Fibroblast of skin of left quadriceps (primary cell): ENCODE results near the gene SUGCT.
A peak's percentile ranks its signal among the peaks of the same experiment; 100 is the strongest.

Experiments
- DNase-seq, 2 experiments: peaks; one replicate each; pipeline ENCODE4 v3.0.0-alpha.2; 2013; ENCODE audit warnings: low read depth in 2 of 2

SUGCT gene

GRCh38 chr7:40519009-40519408, 384.2 kb downstream of the SUGCT start:
- DNase-seq, result no peak

DNA sequence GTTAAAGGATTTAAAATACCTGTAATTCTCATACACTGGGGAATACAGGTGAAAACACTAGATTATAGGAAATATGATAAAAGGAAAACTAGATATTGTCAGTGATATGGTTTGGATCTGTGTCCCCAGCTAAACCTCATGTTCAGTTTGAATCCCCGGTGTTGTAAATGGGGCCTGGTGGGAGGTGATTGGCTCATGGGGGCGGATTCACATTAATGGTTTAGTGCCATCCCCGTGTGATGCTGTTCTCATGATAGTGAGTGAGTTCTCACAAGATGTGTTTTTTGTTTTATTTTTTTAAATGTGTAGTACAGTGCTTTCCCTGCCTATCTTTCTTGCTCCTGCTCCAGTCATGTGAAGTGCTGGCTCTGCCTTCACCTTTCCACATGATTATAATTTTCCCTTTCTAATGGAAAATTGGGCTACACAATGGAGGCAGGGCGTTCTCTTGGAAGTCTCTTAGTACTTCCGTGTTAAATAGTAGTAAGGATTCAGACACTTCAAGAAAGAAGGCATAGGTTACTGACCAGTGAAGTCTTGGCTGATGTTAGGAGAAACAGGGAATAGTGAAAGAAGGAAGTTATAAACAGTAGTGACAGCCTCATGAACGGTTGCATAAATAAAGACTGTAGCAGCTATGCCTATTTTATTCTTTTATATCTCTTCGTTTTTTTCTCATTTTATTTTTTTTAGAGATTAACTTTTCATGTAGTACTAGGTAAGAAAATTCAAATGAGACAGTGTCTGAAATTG, 386.4 kb downstream of the SUGCT start:
- DNase-seq, result no peak

DNA sequence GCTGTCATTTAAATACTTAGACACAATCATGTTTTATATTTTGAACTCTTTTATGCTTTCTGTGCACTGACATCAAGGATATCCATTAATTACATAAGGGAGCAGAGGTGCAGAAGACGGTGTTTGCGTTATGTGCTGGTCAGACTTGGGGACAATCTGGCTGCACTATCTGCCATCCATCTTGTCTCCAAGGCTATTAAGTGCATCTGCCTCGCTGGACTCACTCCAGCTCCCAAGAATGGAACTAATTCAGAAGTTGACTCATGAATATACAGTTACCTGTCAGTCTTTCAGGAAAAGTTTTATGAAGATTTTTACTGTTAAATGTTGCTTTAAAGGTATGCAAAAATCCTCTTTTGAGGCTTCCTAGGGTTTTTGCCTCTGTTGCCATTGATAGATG, 391.0 kb downstream of the SUGCT start:
- no peak for DNase-seq

GRCh38 chr7:40526951-40527715, 392.3 kb downstream of the SUGCT start:
- no peak for DNase-seq

GRCh38 chr7:40527723-40528122, 392.9 kb downstream of the SUGCT start:
- DNase-seq, result peak in 1 of 2 experiments; percentile 33

GRCh38 chr7:40530292-40530691, 395.5 kb downstream of the SUGCT start:
- peak; percentile 42 for DNase-seq

- no peak for DNase-seq
Observed at GRCh38 chr7:40531956-40532355, 397.2 kb downstream of the SUGCT start.

- no peak for DNase-seq
Observed at GRCh38 chr7:40535678-40536077, 400.9 kb downstream of the SUGCT start.

GRCh38 chr7:40536421-40536820, 401.6 kb downstream of the SUGCT start:
- DNase-seq, result no peak

DNA sequence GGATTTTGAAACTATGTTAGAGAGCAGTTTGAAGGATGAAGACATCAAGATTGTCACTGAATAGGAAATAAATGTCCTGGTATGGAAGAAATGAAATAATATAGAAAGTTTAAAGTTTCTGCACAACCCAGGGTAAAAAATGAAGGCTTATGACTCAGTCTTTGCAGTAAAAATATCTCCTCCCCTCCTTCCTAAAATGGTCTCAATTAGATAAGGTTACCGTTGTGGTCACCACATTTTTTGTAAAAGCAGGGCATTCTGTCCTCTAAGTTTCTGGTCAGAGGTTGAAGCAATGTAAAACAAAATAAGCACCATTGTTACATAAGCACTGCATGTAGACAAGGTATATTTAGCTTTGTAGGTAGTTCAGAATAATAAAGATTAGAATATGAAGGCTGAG, 403.5 kb downstream of the SUGCT start:
- DNase-seq, result no peak

DNA sequence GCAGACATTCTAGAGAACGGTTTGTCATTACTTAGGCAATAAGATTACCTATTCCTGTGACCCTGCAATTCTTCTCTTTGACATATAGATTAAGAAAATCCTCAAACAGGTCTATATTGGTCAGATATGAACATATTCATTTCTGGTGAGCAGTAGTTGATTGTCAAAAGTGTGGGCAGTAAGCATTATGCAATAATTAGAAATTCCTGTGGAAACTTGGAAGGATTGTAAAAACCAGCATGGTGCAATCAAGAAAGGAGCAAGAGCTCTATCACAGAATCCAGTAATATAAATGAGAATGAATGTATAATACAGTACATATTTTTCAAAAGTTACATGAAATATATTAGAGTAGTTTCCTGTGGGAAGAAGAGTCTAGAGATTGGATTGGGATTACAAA, 406.5 kb downstream of the SUGCT start:
- peak; percentile 41 to 43 for DNase-seq

DNA sequence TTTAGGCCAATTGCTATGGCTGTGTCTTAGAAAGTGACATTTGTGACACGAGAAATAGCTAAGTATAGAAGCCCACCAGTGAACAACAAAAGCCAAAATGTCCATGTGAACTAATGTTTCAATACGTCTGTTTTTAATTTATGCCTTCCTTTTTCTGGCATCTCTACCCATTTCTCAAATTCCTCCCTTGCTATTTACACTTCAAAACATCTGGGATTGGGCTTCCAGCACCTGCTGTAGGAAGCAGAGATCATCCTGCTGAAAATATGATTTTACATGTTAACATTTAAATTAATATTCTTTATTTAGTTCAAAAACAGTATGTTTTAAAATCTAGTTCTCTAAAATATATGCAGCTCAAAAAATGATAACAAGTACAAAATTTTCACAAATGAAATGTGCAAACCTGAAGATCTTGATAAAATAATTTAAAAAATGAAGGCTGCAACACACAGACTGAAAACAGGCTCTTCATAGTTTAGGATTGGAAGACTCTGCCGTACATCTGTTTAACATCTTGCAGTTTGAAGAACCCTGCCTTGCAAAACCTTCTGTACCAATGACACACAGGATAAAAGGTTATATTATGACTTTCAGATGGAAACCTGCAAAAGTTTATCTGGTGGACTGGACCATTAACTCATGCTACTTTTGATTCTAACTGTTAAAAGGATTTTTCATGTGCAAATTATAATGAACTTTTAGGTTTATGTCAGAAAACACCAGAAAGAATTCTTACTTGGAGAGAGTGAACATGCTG, 408.4 kb downstream of the SUGCT start:
- DNase-seq, result peak in 1 of 2 experiments; percentile 24

DNA sequence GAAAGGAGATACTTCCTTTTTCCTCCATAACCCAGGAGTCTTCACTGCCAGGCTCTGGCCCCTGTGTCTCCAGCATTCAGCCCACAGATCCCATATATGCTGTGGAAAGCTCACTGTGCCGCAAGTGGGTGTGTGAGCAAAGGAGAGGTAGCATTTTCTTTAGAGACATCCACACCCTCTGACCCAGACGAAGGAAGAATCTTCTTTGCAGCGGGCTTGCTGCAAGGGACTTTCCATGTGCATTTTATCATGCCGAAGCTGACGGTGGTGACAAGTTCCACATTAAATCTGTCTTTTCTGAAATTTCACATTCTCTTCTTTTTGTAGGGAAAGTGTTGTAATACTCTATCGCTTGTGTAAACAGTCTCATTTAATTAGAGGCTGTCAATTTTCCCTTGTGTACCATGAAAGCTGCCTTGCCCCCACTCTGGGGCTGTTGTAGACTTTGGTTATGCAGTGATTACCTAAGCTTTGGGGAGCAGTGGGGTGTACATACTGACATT, 409.5 kb downstream of the SUGCT start:
- peak in 1 of 2 experiments; percentile 22 for DNase-seq

- DNase-seq, result peak; percentile 60 to 69
Observed at GRCh38 chr7:40544871-40545303, 410.1 kb downstream of the SUGCT start.

GRCh38 chr7:40545739-40546138, 410.9 kb downstream of the SUGCT start:
- DNase-seq, result no peak

DNA sequence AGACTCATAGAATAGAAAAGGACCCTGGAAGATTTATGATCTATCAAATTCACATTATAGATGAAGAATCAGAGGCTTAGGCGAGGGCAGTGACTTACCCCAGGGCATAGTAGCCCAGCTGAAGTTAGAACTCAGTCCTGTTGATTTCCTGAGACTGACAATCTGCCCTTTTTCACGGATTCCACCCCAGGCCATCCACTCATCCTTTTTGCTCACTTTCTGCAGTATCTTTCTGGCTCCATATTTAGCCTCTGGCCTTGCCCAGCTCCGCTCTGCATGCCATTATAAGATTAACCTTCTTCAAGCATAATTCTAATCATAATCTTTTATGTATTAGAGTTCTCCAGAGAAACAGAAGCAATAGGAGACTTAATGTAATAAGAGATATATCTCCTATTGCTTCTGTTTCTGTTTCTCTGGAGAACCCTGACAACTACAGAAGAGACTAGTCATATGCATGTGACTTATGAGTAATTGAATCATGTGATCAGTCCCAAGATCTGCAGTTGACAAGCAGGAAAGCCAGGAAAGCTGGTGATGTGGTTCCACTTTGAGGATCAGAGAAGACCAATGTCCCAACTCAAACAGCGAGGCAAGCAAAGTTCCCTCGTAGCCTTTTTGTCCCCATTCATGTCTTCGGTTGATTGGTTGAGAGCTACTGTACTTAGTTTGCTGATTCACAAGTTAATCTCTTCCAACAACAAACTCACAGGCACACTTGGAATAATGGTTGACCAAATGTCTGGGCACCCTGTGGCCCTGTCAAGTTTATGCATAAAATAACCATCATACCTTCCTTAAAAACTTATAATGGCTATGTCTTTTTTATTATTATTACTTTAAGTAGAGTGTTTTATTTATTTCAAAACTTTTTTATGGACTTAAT, 412.1 kb downstream of the SUGCT start:
- DNase-seq, result no peak

DNA sequence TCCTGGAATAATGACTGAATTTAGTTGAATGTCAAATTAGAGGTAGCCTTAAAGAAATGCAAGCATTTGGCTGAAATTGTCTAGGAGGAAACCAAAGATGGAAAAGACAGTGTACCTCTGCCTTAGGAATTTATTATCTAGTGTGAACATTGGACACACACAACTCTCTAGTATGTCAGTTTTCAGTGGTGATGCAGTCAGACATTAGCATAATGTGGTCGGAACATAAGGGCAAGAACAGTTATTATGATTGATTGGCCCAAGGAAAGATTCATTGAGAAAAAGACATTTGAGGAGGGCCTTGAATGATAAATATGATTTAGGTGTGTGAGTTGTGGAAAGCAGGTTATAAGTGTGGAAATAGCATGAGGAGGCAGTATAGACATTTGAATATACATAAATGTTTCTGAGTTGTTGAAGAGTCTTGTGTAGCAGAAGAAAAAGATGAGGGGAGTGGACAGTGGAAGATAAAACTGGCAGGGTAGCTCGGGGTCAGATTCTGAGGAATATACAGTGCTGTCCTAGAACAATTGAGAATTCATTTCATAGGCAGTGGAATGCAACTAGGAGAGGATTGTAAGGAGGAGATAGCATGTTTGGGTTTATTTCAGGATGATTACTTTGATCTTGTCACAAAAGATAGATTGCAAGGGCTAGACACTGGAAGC, 414.7 kb downstream of the SUGCT start:
- DNase-seq, result no peak

- peak; percentile 67 to 70 for DNase-seq
Observed at GRCh38 chr7:40551685-40552576, 417.1 kb downstream of the SUGCT start.

DNA sequence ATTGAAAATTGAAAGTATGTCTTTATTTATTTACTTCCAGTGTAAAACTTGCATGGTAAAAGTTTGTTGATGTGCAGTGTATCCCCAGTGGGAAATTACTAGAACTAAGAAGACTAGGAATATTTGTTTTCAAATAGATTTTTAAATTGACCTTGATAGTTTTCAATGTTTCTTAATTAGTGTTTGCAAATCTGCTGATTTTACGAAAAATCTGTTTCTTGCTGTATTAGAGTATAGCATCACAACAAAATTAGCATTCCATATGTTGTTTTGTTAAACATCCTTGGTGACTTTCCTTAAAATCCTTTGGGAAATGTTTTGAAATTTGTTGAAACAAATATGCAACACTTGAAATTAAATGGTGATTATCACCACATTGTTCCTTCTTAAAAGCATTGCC, 425.9 kb downstream of the SUGCT start:
- no peak for DNase-seq

DNA sequence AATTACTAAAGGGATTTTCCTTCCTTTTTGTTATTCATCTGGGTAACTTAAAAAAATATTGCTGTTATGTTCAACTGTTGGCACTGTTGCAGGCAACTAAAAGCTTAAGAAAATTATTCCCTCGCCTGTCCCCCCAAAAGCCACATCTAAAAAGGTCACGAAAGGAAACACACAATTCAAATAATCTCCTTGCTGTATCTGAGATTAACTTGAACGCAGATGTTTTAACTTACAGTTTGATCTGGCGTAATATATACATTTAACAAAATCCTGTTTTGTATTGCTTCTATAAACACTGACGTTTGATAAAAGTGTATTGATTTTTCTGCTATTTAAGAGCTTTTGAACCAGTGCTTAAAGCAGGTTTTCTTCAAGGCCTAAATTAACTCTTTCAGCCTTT, 432.1 kb downstream of the SUGCT start:
- DNase-seq, result no peak
